H1 (cell line): ENCODE data around the gene RERE. TPM values are rescaled to one million over a fixed set of nuclear protein-coding genes. Genes with fewer than 3 reads are reported as not detected.

ENCODE experiments used
- CTCF ChIA-PET: fragments of 300-600 bp; sonication (Branson Sonifier 250); formaldehyde crosslinking; loops from one replicate; lab custom pipeline; 2021; ENCODE audit not compliant: partially characterized antibody; lab: Charles Lee
- POLR2A ChIA-PET: fragments of 300-600 bp; sonication (Branson Sonifier 250); formaldehyde crosslinking; loops from one replicate; lab custom pipeline; 2021; ENCODE audit warnings: inconsistent platforms; ENCODE audit not compliant: partially characterized antibody; lab: Charles Lee
- DNase-seq, 2 experiments: peaks; one replicate each; pipeline versions ENCODE4 v3.0.0 to v3.0.0-alpha.2; 2010 to 2022; ENCODE audit warnings: low spot score in 2 of 2, low read depth in 1 of 2, mixed read lengths in 1 of 2
- FAIRE-seq: peaks from 2 replicates; lab custom pipeline; 2011; peaks lifted over from hg19 to GRCh38; lab: Jason Lieb, UNC
- H2AFZ ChIP-seq: 2 replicates; pipeline ENCODE4 v1.8.1; 2012; ENCODE audit warnings: low read length, inconsistent platforms
- H2AK5ac ChIP-seq: 2 replicates; pipeline ENCODE4 v1.6.1; 2013; ENCODE audit warnings: low read depth, low read length
- H2BK120ac ChIP-seq: replicated peaks from 2 replicates; pipeline ENCODE3; 2013; ENCODE audit warnings: low read depth, low read length, inconsistent platforms
- H2BK12ac ChIP-seq: 2 replicates; pipeline ENCODE4 v1.6.1; 2013; ENCODE audit warnings: low read depth, low read length
- H2BK15ac ChIP-seq: 2 replicates; pipeline ENCODE4 v1.6.1; 2013; ENCODE audit warnings: low read length
- H2BK20ac ChIP-seq: 2 replicates; pipeline ENCODE4 v1.6.1; 2013; ENCODE audit warnings: low read length
- H2BK5ac ChIP-seq: 2 replicates; pipeline ENCODE4 v1.6.1; 2013; ENCODE audit warnings: low read depth, low read length
- H3K14ac ChIP-seq: 2 replicates; pipeline ENCODE4 v1.6.1; 2013; ENCODE audit warnings: inconsistent platforms; ENCODE audit not compliant: insufficient read length
- H3K18ac ChIP-seq: 2 replicates; pipeline ENCODE4 v1.6.1; 2013; ENCODE audit warnings: low read length; ENCODE audit errors: extremely low read depth
- H3K23ac ChIP-seq: 2 replicates; pipeline ENCODE4 v1.6.1; 2013; ENCODE audit warnings: inconsistent platforms; ENCODE audit not compliant: insufficient read length
- H3K23me2 ChIP-seq: 2 replicates; pipeline ENCODE4 v1.6.1; 2013; ENCODE audit warnings: low read depth, low read length
- H3K27ac ChIP-seq: 2 replicates; pipeline ENCODE4 v1.6.1; 2011; ENCODE audit warnings: low read depth, low read length, inconsistent platforms
- H3K27me3 ChIP-seq, 4 experiments: replicated peaks in 1 of 4; 1 replicate in 1 of 4; 2 replicates in 3 of 4; pipeline versions ENCODE4 v1.6.1 to v1.8.1; 2011 to 2013; ENCODE audit warnings: low read length in 3 of 4, mild to moderate bottlenecking in 3 of 4, inconsistent platforms in 2 of 4, mixed read lengths in 2 of 4, moderate library complexity in 1 of 4; ENCODE audit not compliant: control insufficient read depth in 3 of 4, insufficient read depth in 3 of 4; ENCODE audit errors: extremely low read depth in 1 of 4
- H3K36me3 ChIP-seq, 4 experiments: 2 replicates each; pipeline versions ENCODE4 v1.6.1 to v1.8.1; 2011 to 2013; ENCODE audit warnings: mild to moderate bottlenecking in 4 of 4, low read length in 3 of 4, moderate library complexity in 2 of 4, control low read depth in 1 of 4, inconsistent platforms in 1 of 4; ENCODE audit not compliant: insufficient read depth in 4 of 4, control insufficient read depth in 2 of 4
- H3K4ac ChIP-seq: replicated peaks from 2 replicates; pipeline ENCODE3; 2013; ENCODE audit warnings: low read length, low read depth, mixed read lengths, inconsistent platforms; ENCODE audit not compliant: insufficient read length
- H3K4me1 ChIP-seq, 4 experiments: replicated peaks in 1 of 4; 1 replicate in 1 of 4; 2 replicates in 3 of 4; pipeline versions ENCODE4 v1.6.1 to v1.8.1; 2011 to 2013; ENCODE audit warnings: low read length in 3 of 4, inconsistent platforms in 2 of 4, mixed read lengths in 1 of 4; ENCODE audit not compliant: insufficient read depth in 4 of 4, control insufficient read depth in 3 of 4
- H3K4me2 ChIP-seq, 2 experiments: 2 replicates each; pipeline versions ENCODE4 v1.6.1 to v1.8.1; 2011 to 2013; ENCODE audit warnings: low read depth in 2 of 2, low read length in 2 of 2, control low read depth in 1 of 2, inconsistent platforms in 1 of 2, mild to moderate bottlenecking in 1 of 2; ENCODE audit not compliant: insufficient read depth in 1 of 2
- H3K4me3 ChIP-seq, 4 experiments: fragments of 200-600, 300-600 bp in 1 of 4; sonication (generic), shearing (Covaris generic), sonication (Bioruptor Twin) in 1 of 4; 2 replicates each; pipeline versions ENCODE4 v1.5.1 to v1.8.1; 2011 to 2016; ENCODE audit warnings: low read length in 4 of 4, low read depth in 3 of 4, control low read depth in 2 of 4, inconsistent platforms in 2 of 4, mild to moderate bottlenecking in 2 of 4, mixed read lengths in 1 of 4, moderate library complexity in 1 of 4; ENCODE audit not compliant: insufficient read depth in 2 of 4; ENCODE audit errors: extremely low read depth in 1 of 4
- H3K56ac ChIP-seq: replicated peaks from 2 replicates; pipeline ENCODE3; 2013; ENCODE audit warnings: low read depth, mild to moderate bottlenecking, mixed read lengths, low read length, inconsistent platforms; ENCODE audit not compliant: insufficient read length
- H3K79me1 ChIP-seq: 2 replicates; pipeline ENCODE4 v1.6.1; 2013; ENCODE audit warnings: low read depth, low read length, control low read depth
- H3K79me2 ChIP-seq, 2 experiments: 2 replicates each; pipeline versions ENCODE4 v1.6.1 to v1.8.1; 2012 to 2013; ENCODE audit warnings: low read length in 2 of 2, mild to moderate bottlenecking in 2 of 2, inconsistent platforms in 1 of 2; ENCODE audit not compliant: insufficient read depth in 2 of 2, control insufficient read depth in 1 of 2
- H3K9ac ChIP-seq, 4 experiments: replicated peaks in 1 of 4; 1 replicate in 1 of 4; 2 replicates in 3 of 4; pipeline versions ENCODE4 v1.6.1 to v1.8.1; 2011 to 2013; ENCODE audit warnings: low read depth in 3 of 4, low read length in 3 of 4, control low read depth in 2 of 4, mild to moderate bottlenecking in 2 of 4, moderate library complexity in 2 of 4, inconsistent platforms in 1 of 4; ENCODE audit errors: extremely low read depth in 1 of 4
- H3K9me3 ChIP-seq, 2 experiments: 2 replicates each; pipeline versions ENCODE4 v1.6.1 to v1.8.1; 2012 to 2013; ENCODE audit warnings: mild to moderate bottlenecking in 2 of 2, moderate library complexity in 2 of 2, control low read depth in 1 of 2, inconsistent platforms in 1 of 2, low read depth in 1 of 2, low read length in 1 of 2, mixed read lengths in 1 of 2; ENCODE audit not compliant: insufficient read depth in 2 of 2
- H4K20me1 ChIP-seq, 2 experiments: replicated peaks in 1 of 2; 2 replicates each; pipeline versions ENCODE3 to v1.8.1; 2011 to 2013; ENCODE audit warnings: inconsistent platforms in 2 of 2, low read length in 2 of 2, mild to moderate bottlenecking in 1 of 2; ENCODE audit not compliant: insufficient read depth in 2 of 2, control insufficient read depth in 1 of 2
- H4K5ac ChIP-seq: 2 replicates; pipeline ENCODE4 v1.6.1; 2013; ENCODE audit warnings: low read length, low read depth, mixed read lengths, inconsistent platforms; ENCODE audit not compliant: insufficient read length
- H4K8ac ChIP-seq: 2 replicates; pipeline ENCODE4 v1.8.0; 2013; ENCODE audit warnings: mild to moderate bottlenecking, moderate library complexity, low read length, inconsistent platforms; ENCODE audit not compliant: insufficient read depth; ENCODE audit errors: extremely low read depth
- H4K91ac ChIP-seq: replicated peaks from 2 replicates; pipeline ENCODE3; 2013; ENCODE audit warnings: low read length, mixed read lengths, inconsistent platforms; ENCODE audit not compliant: insufficient read length
- BCL11A ChIP-seq, 2 experiments: IDR thresholded peaks; one replicate each; pipeline ENCODE4 v1.6.1; 2011; ENCODE audit warnings: low read depth in 2 of 2, low read length in 2 of 2, mild to moderate bottlenecking in 2 of 2
- CTBP2 ChIP-seq: IDR thresholded peaks from 2 replicates; pipeline ENCODE4 v1.7.0; 2011; ENCODE audit warnings: borderline replicate concordance, mild to moderate bottlenecking, moderate library complexity, mixed read lengths, low read length; ENCODE audit not compliant: insufficient read depth, insufficient read length
- RAD21 ChIP-seq, 2 experiments: IDR thresholded peaks in 1 of 2; conservative IDR thresholded peaks in 1 of 2; 2 replicates each; pipeline ENCODE4 v1.6.1; 2011; ENCODE audit warnings: low read depth in 2 of 2, low read length in 2 of 2, improper control_type of control experiment in 1 of 2, inconsistent platforms in 1 of 2, mild to moderate bottlenecking in 1 of 2, moderate library complexity in 1 of 2
- SRF ChIP-seq: IDR thresholded peaks from 2 replicates; pipeline ENCODE4 v1.6.1; 2011; ENCODE audit warnings: mild to moderate bottlenecking, low read depth, low read length, moderate library complexity
- WGBS, 2 experiments: shearing (Covaris generic) in 1 of 2; methylation state at CpG; one replicate each; pipeline versions ENCODE4 v1.1.6 to v1.1.7; 2013 to 2015; ENCODE audit warnings: low lambda C conversion rate in 2 of 2, mixed read lengths in 2 of 2, inconsistent platforms in 1 of 2, low coverage in 1 of 2, missing lambda C conversion rate in 1 of 2; ENCODE audit not compliant: insufficient replicate concordance in 2 of 2, insufficient coverage in 1 of 2, insufficient read length in 1 of 2; ENCODE audit errors: extremely low coverage in 1 of 2, missing lambda C conversion rate in 1 of 2; 5-methylcytosine and 5-hydroxymethylcytosine counted together
- polyA plus RNA-seq, 7 experiments: library from polyadenylated mRNA; depleted of rRNA in 3 of 7; stranded (reverse) in 5 of 7; unstranded in 2 of 7; fragments of >200 nt in 5 of 7; fragments of 200-250 nt in 2 of 7; gene quantifications; 1 replicate in 5 of 7; 2 replicates in 1 of 7; 4 replicates in 1 of 7; pipeline versions ENCODE4 v1.2.1 to v1.2.3, GENCODE V29; 2011 to 2013; ENCODE audit warnings: missing spikeins in 2 of 7, mixed read lengths in 2 of 7
- total RNA-seq: library from RNA; stranded (reverse); fragmentation: NEBNext Ultra II Directional; extraction: Animal tissue kit (Norgen Biotek cat#: 25700); gene quantifications from 2 replicates; pipeline ENCODE4 v1.2.1, GENCODE V29; 2021

Gene RERE
- total and polyA plus RNA-seq, 2 of the 8 experiments (the other 6 are each of a cell fraction or from before 2014, with no cell fraction given) = 15.3 to 142 TPM

GRCh38 chr1:8455700-8456307, 361.6 kb downstream of the RERE start:
- 90% methylated on average over 7 of the region's 7 CpGs; no CpG with 5 or more reads in 1 of the 2 experiments for WGBS, 2 experiments
- no peak for DNase-seq
- TF ChIP-seq CTBP2 (no peak), SRF (no peak), RAD21 (IDR thresholded peaks at IDR 0.05 in 1 of 2, conservative IDR thresholded peaks at IDR 0.05 in 1 of 2; ENCODE audit: low read depth in 2 of 2, low read length in 2 of 2) (no peak), BCL11A (IDR thresholded peaks at IDR 0.05; ENCODE audit: low read depth in 2 of 2, low read length in 2 of 2) (no peak)
- Histone ChIP-seq H3K4me1 (peaks cover 3 to 19% (median 13%) of the 10 kb centered on the region in 4 experiments; a peak in 6 of 7 replicates), H2AK5ac (no peak overlapping the region), H3K9ac (no peak overlapping the region), H3K4ac (no peak overlapping the region), H3K18ac (no peak overlapping the region), H3K27me3 (no peaks in the 10 kb centered on the region), H4K20me1 (peaks cover 0 to under 1% of the 10 kb centered on the region in 2 experiments), H2BK12ac (no peak overlapping the region), H3K36me3 (peaks cover 0 to 5% (median 0%) of the 10 kb centered on the region in 4 experiments; a peak in 2 of 8 replicates), H3K56ac (no peak overlapping the region), H4K5ac (no peak overlapping the region), H3K4me3 (no peak overlapping the region), H2BK15ac (no peak overlapping the region), H3K14ac (no peak overlapping the region), H2BK20ac (no peak overlapping the region), H3K27ac (no peak overlapping the region), H3K23ac (no peak overlapping the region), H3K4me2 (no peak overlapping the region), H2BK120ac (no peak overlapping the region), H2AFZ (no peak overlapping the region), H3K23me2 (no peaks in the 10 kb centered on the region), H2BK5ac (no peak overlapping the region), H3K79me1 (peaks cover 4% of the 10 kb centered on the region; the same call in 1 of the 2 replicates), H4K91ac (no peak overlapping the region), H4K8ac (no peak overlapping the region), H3K79me2 (peaks cover 0 to 58% of the 10 kb centered on the region in 2 experiments; a peak in 3 of 4 replicates), H3K9me3 (no peaks in the 10 kb centered on the region)
- CTCF ChIA-PET = interaction anchor here (0.9 to 4.1 kb wide), 3 partner anchors 12 to 393 kb away, joined by 3 to 27 read pairs (median 3); no protein-coding TSS in a partner anchor
- POLR2A ChIA-PET = no interaction called here
- no peak for FAIRE-seq
